Thoracic aorta (tissue), 2 donors: ENCODE results near the gene EHMT2. TPM values are rescaled to one million over a fixed set of nuclear protein-coding genes. Genes with fewer than 3 reads are reported as not detected.

Experiments used
- ATAC-seq: fragments of 150-250 bp; one replicate; pipeline ENCODE4 v1.8.0; 2017; ENCODE audit warnings: low read depth; ENCODE audit not compliant: insufficient number of reproducible peaks, low FRiP score
- DNase-seq: peaks from one replicate; pipeline ENCODE4 v3.0.0-alpha.2; 2020; ENCODE audit warnings: low spot score
- H3K27ac ChIP-seq, 2 donors: fragments of 200-600 bp; sonication (generic); 1 replicate in 1 of 2; 2 replicates in 1 of 2; pipeline ENCODE4 v1.5.1; 2016; ENCODE audit warnings: mild to moderate bottlenecking in 2 of 2, moderate library complexity in 2 of 2
- H3K27me3 ChIP-seq: fragments of 200-600 bp; sonication (generic); replicated peaks from 2 replicates; pipeline ENCODE4 v1.6.0; 2016; ENCODE audit warnings: mild to moderate bottlenecking; ENCODE audit not compliant: insufficient read depth
- H3K36me3 ChIP-seq: fragments of 200-600 bp; sonication (generic); one replicate; pipeline ENCODE4 v1.5.1; 2016
- H3K4me1 ChIP-seq, 2 donors: fragments of 200-600 bp; sonication (generic); 1 replicate in 1 of 2; 2 replicates in 1 of 2; pipeline versions ENCODE4 v1.5.1 to v1.6.0; 2016; ENCODE audit warnings: low read depth in 2 of 2, mild to moderate bottlenecking in 1 of 2; ENCODE audit not compliant: control insufficient read depth in 1 of 2
- H3K4me3 ChIP-seq: fragments of 200-600 bp; sonication (generic); 2 replicates; pipeline ENCODE4 v1.5.1; 2016; ENCODE audit warnings: mild to moderate bottlenecking
- H3K9me3 ChIP-seq: fragments of 200-600 bp; sonication (generic); 2 replicates; pipeline ENCODE4 v1.5.1; 2016
- total RNA-seq, 2 donors: library from RNA; depleted of rRNA; stranded (reverse); fragments of >200 nt; gene quantifications; one replicate each; pipeline versions ENCODE4 v1.1.0 to v1.2.3, GENCODE V29; 2016
- TF ChIP-seq, protein P1 (sequence below): fragments of 200-600 bp; sonication (generic); IDR thresholded peaks from one replicate; pipeline ENCODE4 v1.5.1; 2019; ENCODE audit warnings: antibody characterized with exemption

EHMT2 gene
- total RNA-seq, 2 donors from 2014 or later, result 19.5 to 33.2 TPM

DNA sequence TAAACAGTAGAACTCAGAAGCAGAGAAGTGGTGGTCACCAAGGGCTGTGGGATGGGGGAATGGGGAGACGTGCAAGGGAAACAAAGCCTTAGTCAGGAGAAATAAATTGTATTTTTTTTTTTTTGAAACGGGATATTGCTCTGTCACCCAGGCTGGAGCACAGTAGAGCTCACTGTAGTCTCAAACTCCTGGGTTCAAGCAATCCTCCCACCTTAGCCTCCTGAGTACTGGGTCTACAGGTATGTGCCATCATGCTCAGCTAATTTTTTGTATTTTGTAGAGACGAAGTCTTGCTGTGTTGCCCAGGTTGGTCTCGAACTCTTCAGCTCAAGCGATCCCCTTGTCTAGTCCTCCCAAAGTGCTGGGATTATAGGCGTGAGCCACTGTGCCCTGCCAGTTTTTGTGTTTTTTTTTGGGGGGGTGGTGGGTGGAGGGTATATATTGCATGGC is 66.6 kb downstream of the EHMT2 start:
- TF ChIP-seq, protein P1, sequence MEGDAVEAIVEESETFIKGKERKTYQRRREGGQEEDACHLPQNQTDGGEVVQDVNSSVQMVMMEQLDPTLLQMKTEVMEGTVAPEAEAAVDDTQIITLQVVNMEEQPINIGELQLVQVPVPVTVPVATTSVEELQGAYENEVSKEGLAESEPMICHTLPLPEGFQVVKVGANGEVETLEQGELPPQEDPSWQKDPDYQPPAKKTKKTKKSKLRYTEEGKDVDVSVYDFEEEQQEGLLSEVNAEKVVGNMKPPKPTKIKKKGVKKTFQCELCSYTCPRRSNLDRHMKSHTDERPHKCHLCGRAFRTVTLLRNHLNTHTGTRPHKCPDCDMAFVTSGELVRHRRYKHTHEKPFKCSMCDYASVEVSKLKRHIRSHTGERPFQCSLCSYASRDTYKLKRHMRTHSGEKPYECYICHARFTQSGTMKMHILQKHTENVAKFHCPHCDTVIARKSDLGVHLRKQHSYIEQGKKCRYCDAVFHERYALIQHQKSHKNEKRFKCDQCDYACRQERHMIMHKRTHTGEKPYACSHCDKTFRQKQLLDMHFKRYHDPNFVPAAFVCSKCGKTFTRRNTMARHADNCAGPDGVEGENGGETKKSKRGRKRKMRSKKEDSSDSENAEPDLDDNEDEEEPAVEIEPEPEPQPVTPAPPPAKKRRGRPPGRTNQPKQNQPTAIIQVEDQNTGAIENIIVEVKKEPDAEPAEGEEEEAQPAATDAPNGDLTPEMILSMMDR, result no peak
- DNase-seq (no peak), ATAC-seq (no peak)
- no peaks in the 10 kb centered on the region for H3K9me3 ChIP-seq
- H3K27ac ChIP-seq, result peak overlapping the region; percentile 58 to 76
- peak overlapping the region; percentile 91 for H3K4me3 ChIP-seq
- peaks cover 26 to 37% of the 10 kb centered on the region in 2 donors for H3K4me1 ChIP-seq
- no peaks in the 10 kb centered on the region for H3K27me3 ChIP-seq
- no peaks in the 10 kb centered on the region for H3K36me3 ChIP-seq

Other genes with a start within 250 kb of the EHMT2 start
- 100 to 1,000 TPM; 154 to 182 TPM for gene BAG6, start 245.0 kb downstream of the EHMT2 start, total RNA-seq
- 1 to 10 TPM in 1 of 2 donors, not detected in 1; 2.2 TPM for gene APOM, start 241.8 kb downstream of the EHMT2 start, total RNA-seq
- 10 to 100 TPM; 23.7 to 40.1 TPM for gene C6orf47, start 236.9 kb downstream of the EHMT2 start, total RNA-seq
- 10 to 100 TPM; 15.0 to 19.2 TPM for gene GPANK1, start 232.7 kb downstream of the EHMT2 start, total RNA-seq
- gene CSNK2B, start 231.6 kb downstream of the EHMT2 start, total RNA-seq, result 100 to 1,000 TPM; 175 to 202 TPM
- 10 to 100 TPM in 1 of 2 donors, 1 to 10 TPM in 1; 9.6 to 24.3 TPM for gene LY6G5B, start 227.7 kb downstream of the EHMT2 start, total RNA-seq
- gene LY6G5C, start 216.6 kb downstream of the EHMT2 start, total RNA-seq, result not detected
- gene ABHD16A, start 194.4 kb downstream of the EHMT2 start, total RNA-seq, result 10 to 100 TPM; 49.3 to 52.8 TPM
- gene LY6G6F, start 190.8 kb downstream of the EHMT2 start, total RNA-seq, result not detected
- gene LY6G6D, start 182.3 kb downstream of the EHMT2 start, total RNA-seq, result not detected
- not detected for gene LY6G6C, start 176.0 kb downstream of the EHMT2 start, total RNA-seq
- gene MPIG6B, start 174.3 kb downstream of the EHMT2 start, total RNA-seq, result not detected
- gene DDAH2, start 168.4 kb downstream of the EHMT2 start, total RNA-seq, result 100 to 1,000 TPM; 136 TPM
- 100 to 1,000 TPM; 222 to 251 TPM for gene CLIC1, start 161.2 kb downstream of the EHMT2 start, total RNA-seq
- gene MSH5, start 157.7 kb downstream of the EHMT2 start, total RNA-seq, result 10 to 100 TPM in 1 of 2 donors, 1 to 10 TPM in 1; 5.7 to 10.5 TPM
- 10 to 100 TPM in 1 of 2 donors, not detected in 1; 13.3 TPM for gene SAPCD1, start 135.0 kb downstream of the EHMT2 start, total RNA-seq
- gene VWA7, start 120.4 kb downstream of the EHMT2 start, total RNA-seq, result under 1 TPM; 0.68 to 0.78 TPM
- 10 to 100 TPM; 24.8 to 46.8 TPM for gene VARS1, start 101.9 kb downstream of the EHMT2 start, total RNA-seq
- 10 to 100 TPM; 21.2 to 40.1 TPM for gene LSM2, start 90.7 kb downstream of the EHMT2 start, total RNA-seq
- gene HSPA1L, start 82.4 kb downstream of the EHMT2 start, total RNA-seq, result 1 to 10 TPM; 1.1 to 1.2 TPM
- 100 to 1,000 TPM; 240 to 354 TPM for gene HSPA1A, start 82.2 kb downstream of the EHMT2 start, total RNA-seq
- 100 to 1,000 TPM; 178 to 262 TPM for gene HSPA1B, start 70.0 kb downstream of the EHMT2 start, total RNA-seq
- gene NEU1, start 34.9 kb downstream of the EHMT2 start, total RNA-seq, result 10 to 100 TPM; 26.0 to 35.2 TPM
- gene SLC44A4, start 18.7 kb downstream of the EHMT2 start, total RNA-seq, result 1 to 10 TPM in 1 of 2 donors, not detected in 1; 5.8 TPM
- gene ZBTB12, start 4.4 kb upstream of the EHMT2 start, total RNA-seq, result 1 to 10 TPM in 1 of 2 donors, not detected in 1; 1.6 TPM
- 10 to 100 TPM; 13.8 to 40.2 TPM for gene C2, start 30.0 kb upstream of the EHMT2 start, total RNA-seq
- gene CFB, start 48.4 kb upstream of the EHMT2 start, total RNA-seq, result 100 to 1,000 TPM in 1 of 2 donors, 10 to 100 TPM in 1; 55.2 to 142 TPM
- gene NELFE, start 61.3 kb upstream of the EHMT2 start, total RNA-seq, result 10 to 100 TPM; 62.4 to 69.3 TPM
- gene SKIC2, start 61.5 kb upstream of the EHMT2 start, total RNA-seq, result 10 to 100 TPM; 37.7 to 73.0 TPM
- 10 to 100 TPM; 14.1 to 45.4 TPM for gene DXO, start 74.4 kb upstream of the EHMT2 start, total RNA-seq
- gene C4A, start 84.4 kb upstream of the EHMT2 start, total RNA-seq, result 100 to 1,000 TPM in 1 of 2 donors, 10 to 100 TPM in 1; 30.2 to 162 TPM
- 100 to 1,000 TPM in 1 of 2 donors, 10 to 100 TPM in 1; 44.3 to 108 TPM for gene C4B, start 117.1 kb upstream of the EHMT2 start, total RNA-seq
- 1 to 10 TPM in 1 of 2 donors, not detected in 1; 2.4 TPM for gene CYP21A2, start 140.7 kb upstream of the EHMT2 start, total RNA-seq
- 100 to 1,000 TPM; 194 to 210 TPM for gene TNXB, start 211.6 kb upstream of the EHMT2 start, total RNA-seq
- 10 to 100 TPM; 38.2 to 60.9 TPM for gene ATF6B, start 230.5 kb upstream of the EHMT2 start, total RNA-seq
- 1 to 10 TPM in 1 of 2 donors, under 1 TPM in 1; 0.41 to 3.2 TPM for gene FKBPL, start 232.6 kb upstream of the EHMT2 start, total RNA-seq